GM18505 (cell line): ENCODE measurements around the gene MMP7.

Source experiments
- ATAC-seq: cut with Tn5 transposase; IDR thresholded peaks from one replicate; pipeline ENCODE4 v1.9.1; 2021; ENCODE audit not compliant: unreplicated experiment
- POLR2A ChIP-seq: IDR thresholded peaks from 4 replicates; pipeline ENCODE4 v1.6.1; 2011; ENCODE audit warnings: borderline replicate concordance; ENCODE audit not compliant: insufficient read depth, insufficient read length; ENCODE audit errors: extremely low read depth

MMP7 gene

GRCh38 chr11:102530558-102530957 lies at the start of gene MMP7:
Gene MMP7, minus strand, starts transcription at chr11:102530747. Its CDS starts 47 bp downstream, at chr11:102530700.
- TF ChIP-seq POLR2A, result no peak
- ATAC-seq, result no peak

GRCh38 chr11:102577723-102578122 lies 47.2 kb upstream of the MMP7 start:
- ATAC-seq, result no peak
- TF ChIP-seq POLR2A, result no peak

GRCh38 chr11:102577182-102577581 lies 46.6 kb upstream of the MMP7 start:
- ATAC-seq, result peak; percentile 70
- TF ChIP-seq POLR2A, result no peak

GRCh38 chr11:102576350-102576749 lies 45.8 kb upstream of the MMP7 start:
- ATAC-seq, result no peak
- no peak for TF ChIP-seq POLR2A

- no peak for ATAC-seq
- TF ChIP-seq POLR2A, result no peak
These were observed 44.5 kb upstream of the MMP7 start for GRCh38 chr11:102575012-102575411.

- no peak for TF ChIP-seq POLR2A
- no peak for ATAC-seq
These were observed 43.3 kb upstream of the MMP7 start for GRCh38 chr11:102573851-102574250.

GRCh38 chr11:102572554-102573220 lies 42.1 kb upstream of the MMP7 start:
- no peak for TF ChIP-seq POLR2A
- no peak for ATAC-seq

- no peak for TF ChIP-seq POLR2A
- no peak for ATAC-seq
These were observed 38.3 kb upstream of the MMP7 start for GRCh38 chr11:102568851-102569250.

GRCh38 chr11:102566112-102566511 lies 35.6 kb upstream of the MMP7 start:
- ATAC-seq, result no peak
- no peak for TF ChIP-seq POLR2A

- no peak for TF ChIP-seq POLR2A
- peak; percentile 65 for ATAC-seq
These were observed 33.6 kb upstream of the MMP7 start for GRCh38 chr11:102564110-102564509.

GRCh38 chr11:102561636-102562035 lies 31.1 kb upstream of the MMP7 start:
- ATAC-seq, result no peak
- TF ChIP-seq POLR2A, result no peak

GRCh38 chr11:102560555-102561011 lies 30.0 kb upstream of the MMP7 start:
- ATAC-seq, result peak; percentile 70
- no peak for TF ChIP-seq POLR2A

- TF ChIP-seq POLR2A, result no peak
- no peak for ATAC-seq
These were observed 29.3 kb upstream of the MMP7 start for GRCh38 chr11:102559839-102560238.

- no peak for ATAC-seq
- no peak for TF ChIP-seq POLR2A
These were observed 24.5 kb upstream of the MMP7 start for GRCh38 chr11:102555091-102555490.
